Hematopoietic multipotent progenitor cell treated with erythropoietin and hydrocortisone succinate and interleukin-3 and kit ligand, for 4 days (in vitro differentiated cells): ENCODE measurements around the gene IL18.
"Not testable (repeated sequence)": the region's sequence is repeated elsewhere in the genome, so short reads cannot be mapped to it uniquely, and the experiment has no call there.

Source experiments
- DNase-seq: peaks from one replicate; pipeline ENCODE4 v3.0.0-alpha.2; 2015

IL18 gene

GRCh38 chr11:112163875-112164685, at the start of gene IL18:
TSS of gene IL18 (minus strand) at chr11:112164094. CDS start at chr11:112155053, 9,041 bp downstream.
- DNase-seq = peak; percentile 87

- peak; percentile 22 for DNase-seq
These were observed 48.8 kb upstream of the IL18 start for GRCh38 chr11:112212710-112213109.

- DNase-seq = no peak
These were observed 48.4 kb upstream of the IL18 start for GRCh38 chr11:112212290-112212689.

GRCh38 chr11:112211536-112211935, 47.6 kb upstream of the IL18 start:
- DNase-seq = no peak

GRCh38 chr11:112210890-112211289, 47.0 kb upstream of the IL18 start:
- no peak for DNase-seq

- no peak for DNase-seq
These were observed 42.2 kb upstream of the IL18 start for GRCh38 chr11:112206071-112206470.

- peak; percentile 52 for DNase-seq
These were observed 36.4 kb upstream of the IL18 start for GRCh38 chr11:112200252-112200651.

- DNase-seq = not testable (repeated sequence)
These were observed 35.2 kb upstream of the IL18 start for GRCh38 chr11:112199101-112199500.

- DNase-seq = no peak
These were observed 32.7 kb upstream of the IL18 start for GRCh38 chr11:112196519-112197087.

- no peak for DNase-seq
These were observed 32.1 kb upstream of the IL18 start for GRCh38 chr11:112195951-112196351.

GRCh38 chr11:112195113-112195512, 31.2 kb upstream of the IL18 start:
- not testable (repeated sequence) for DNase-seq

- no peak for DNase-seq
These were observed 22.4 kb upstream of the IL18 start for GRCh38 chr11:112186304-112186703.

- no peak for DNase-seq
These were observed 22.0 kb upstream of the IL18 start for GRCh38 chr11:112185883-112186282.

GRCh38 chr11:112182867-112183266, 19.0 kb upstream of the IL18 start:
- no peak for DNase-seq

- DNase-seq = peak; percentile 75
These were observed 15.7 kb upstream of the IL18 start for GRCh38 chr11:112179601-112180000.

- peak; percentile 46 for DNase-seq
These were observed 15.0 kb upstream of the IL18 start for GRCh38 chr11:112178936-112179335.

GRCh38 chr11:112178428-112178827, 14.5 kb upstream of the IL18 start:
- DNase-seq = no peak

- peak; percentile 51 for DNase-seq
These were observed 13.7 kb upstream of the IL18 start for GRCh38 chr11:112177589-112177988.

GRCh38 chr11:112176077-112176476, 12.2 kb upstream of the IL18 start:
- DNase-seq = no peak

GRCh38 chr11:112175599-112175952, 11.7 kb upstream of the IL18 start:
- DNase-seq = no peak

GRCh38 chr11:112174789-112175598, 11.1 kb upstream of the IL18 start, which contains the start of gene BCO2:
TSS of gene BCO2 (plus strand) at chr11:112175512. CDS start at chr11:112175602, 90 bp downstream.
- peak; percentile 65 for DNase-seq

GRCh38 chr11:112173152-112173551, 9.3 kb upstream of the IL18 start:
- DNase-seq = no peak

- no peak for DNase-seq
These were observed 8.6 kb upstream of the IL18 start for GRCh38 chr11:112172362-112172994.
